GM12874 (cell line): ENCODE results near the gene TCF7.

Source experiments
- TF ChIP-seq, protein P1 (sequence below): IDR thresholded peaks from 2 replicates; pipeline ENCODE4 v1.5.1; 2011; ENCODE audit warnings: low read depth, mild to moderate bottlenecking, control low read depth, low read length, moderate library complexity; ENCODE audit not compliant: insufficient read depth

Gene TCF7

DNA sequence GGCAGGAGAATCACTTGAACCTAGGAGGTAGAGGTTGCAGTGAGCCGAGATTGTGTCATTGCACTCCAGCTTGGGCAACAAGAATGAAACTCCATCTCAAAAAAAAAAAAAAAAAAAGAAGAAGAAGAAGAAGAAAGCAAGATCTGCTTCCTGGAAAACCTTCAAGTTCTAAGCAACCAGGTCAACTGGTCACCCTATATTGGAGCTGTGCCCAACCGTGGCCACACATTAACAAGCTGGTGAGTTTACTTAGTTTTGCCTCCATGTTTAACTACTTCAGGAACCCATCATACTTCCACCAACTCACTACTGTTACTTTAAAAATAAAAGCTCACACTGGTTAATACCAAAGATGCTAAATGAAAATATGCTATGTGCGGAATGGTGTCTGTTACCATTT, 74.5 kb downstream of the TCF7 start:
- TF ChIP-seq, protein P1, sequence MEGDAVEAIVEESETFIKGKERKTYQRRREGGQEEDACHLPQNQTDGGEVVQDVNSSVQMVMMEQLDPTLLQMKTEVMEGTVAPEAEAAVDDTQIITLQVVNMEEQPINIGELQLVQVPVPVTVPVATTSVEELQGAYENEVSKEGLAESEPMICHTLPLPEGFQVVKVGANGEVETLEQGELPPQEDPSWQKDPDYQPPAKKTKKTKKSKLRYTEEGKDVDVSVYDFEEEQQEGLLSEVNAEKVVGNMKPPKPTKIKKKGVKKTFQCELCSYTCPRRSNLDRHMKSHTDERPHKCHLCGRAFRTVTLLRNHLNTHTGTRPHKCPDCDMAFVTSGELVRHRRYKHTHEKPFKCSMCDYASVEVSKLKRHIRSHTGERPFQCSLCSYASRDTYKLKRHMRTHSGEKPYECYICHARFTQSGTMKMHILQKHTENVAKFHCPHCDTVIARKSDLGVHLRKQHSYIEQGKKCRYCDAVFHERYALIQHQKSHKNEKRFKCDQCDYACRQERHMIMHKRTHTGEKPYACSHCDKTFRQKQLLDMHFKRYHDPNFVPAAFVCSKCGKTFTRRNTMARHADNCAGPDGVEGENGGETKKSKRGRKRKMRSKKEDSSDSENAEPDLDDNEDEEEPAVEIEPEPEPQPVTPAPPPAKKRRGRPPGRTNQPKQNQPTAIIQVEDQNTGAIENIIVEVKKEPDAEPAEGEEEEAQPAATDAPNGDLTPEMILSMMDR = no peak

GRCh38 chr5:134195666-134196065, 81.2 kb downstream of the TCF7 start:
- TF ChIP-seq, protein P1 = no peak
